Nephron progenitor cell (in vitro differentiated cells): ENCODE results near the gene DPPA5.

Experiments
- DNase-seq: peaks from one replicate; pipeline ENCODE4 v3.0.0; 2021
- H3K27ac Mint-ChIP-seq: 2 replicates; pipeline ENCODE4 v1.8.0; 2021; ENCODE audit warnings: mild to moderate bottlenecking, moderate library complexity, mixed read lengths
- H3K27me3 Mint-ChIP-seq: 2 replicates; pipeline ENCODE4 v1.8.0; 2021; ENCODE audit warnings: mild to moderate bottlenecking, low read depth, mixed read lengths; ENCODE audit not compliant: poor library complexity
- H3K36me3 Mint-ChIP-seq: 2 replicates; pipeline ENCODE4 v1.8.0; 2021; ENCODE audit warnings: low read depth, mixed read lengths
- H3K4me1 Mint-ChIP-seq: 2 replicates; pipeline ENCODE4 v1.8.0; 2021; ENCODE audit warnings: mixed read lengths
- H3K4me3 Mint-ChIP-seq: 2 replicates; pipeline ENCODE4 v1.8.0; 2021; ENCODE audit warnings: mild to moderate bottlenecking, moderate library complexity, mixed read lengths
- H3K9me3 Mint-ChIP-seq: 2 replicates; pipeline ENCODE4 v1.8.0; 2021; ENCODE audit warnings: mild to moderate bottlenecking, moderate library complexity, mixed read lengths
- CTCF ChIP-seq: fragments of 200-600 bp; sonication (generic); IDR thresholded peaks from 2 replicates; pipeline ENCODE4 v1.5.0; 2021; ENCODE audit warnings: antibody characterized with exemption

The DPPA5 gene

GRCh38 chr6:73362358-73362757, 8.3 kb upstream of the DPPA5 start, which contains the start of gene KHDC3L:
TSS of gene KHDC3L (plus strand) at chr6:73362658. CDS start at chr6:73362730, 72 bp downstream.
- DNase-seq = no peak
- no peaks in the 10 kb centered on the region for H3K4me1 Mint-ChIP-seq
- no peaks in the 10 kb centered on the region for H3K36me3 Mint-ChIP-seq
- H3K27me3 Mint-ChIP-seq = no peaks in the 10 kb centered on the region
- H3K4me3 Mint-ChIP-seq = no peak within 1 kb of the TSS
- TF ChIP-seq CTCF = no peak
- no peak within 1 kb of the TSS for H3K27ac Mint-ChIP-seq
- peaks cover 4% of the 10 kb centered on the region for H3K9me3 Mint-ChIP-seq

- Mint-ChIP-seq H3K9me3 (no peaks in the 10 kb centered on the region), H3K36me3 (no peaks in the 10 kb centered on the region), H3K27ac (no peak overlapping the region), H3K4me3 (no peak overlapping the region), H3K27me3 (peaks cover 51% of the 10 kb centered on the region), H3K4me1 (no peaks in the 10 kb centered on the region)
- DNase-seq = no peak
- TF ChIP-seq CTCF = no peak
Measured at GRCh38 chr6:73349311-73349710, 4.8 kb downstream of the DPPA5 start.

- no peak for TF ChIP-seq CTCF
- Mint-ChIP-seq H3K27ac (no peak overlapping the region), H3K27me3 (peaks cover 55% of the 10 kb centered on the region), H3K4me3 (no peak overlapping the region), H3K9me3 (no peaks in the 10 kb centered on the region), H3K4me1 (no peaks in the 10 kb centered on the region), H3K36me3 (no peaks in the 10 kb centered on the region)
- DNase-seq = no peak
Measured at GRCh38 chr6:73348550-73349204, 5.4 kb downstream of the DPPA5 start.

GRCh38 chr6:73343164-73343563, 10.9 kb downstream of the DPPA5 start:
- Mint-ChIP-seq H3K27me3 (peaks cover 24% of the 10 kb centered on the region), H3K27ac (no peak overlapping the region), H3K36me3 (no peaks in the 10 kb centered on the region), H3K4me3 (no peak overlapping the region), H3K9me3 (no peaks in the 10 kb centered on the region), H3K4me1 (no peaks in the 10 kb centered on the region)
- no peak for TF ChIP-seq CTCF
- no peak for DNase-seq

GRCh38 chr6:73342174-73342573, 11.9 kb downstream of the DPPA5 start:
- H3K27ac Mint-ChIP-seq = no peak overlapping the region

More at GRCh38 chr6:73342174-73342573, 11.9 kb downstream of the DPPA5 start:
- Mint-ChIP-seq H3K9me3 (no peaks in the 10 kb centered on the region), H3K4me1 (no peaks in the 10 kb centered on the region), H3K36me3 (no peaks in the 10 kb centered on the region), H3K4me3 (no peak overlapping the region), H3K27me3 (peaks cover 19% of the 10 kb centered on the region)
- no peak for TF ChIP-seq CTCF
- DNase-seq = no peak
